CD4-positive, alpha-beta T cell (primary cell): ENCODE measurements around the gene ZNF521. TPM values are rescaled to one million over a fixed set of nuclear protein-coding genes. Genes with fewer than 3 reads are reported as not detected.

Experiments used
- ATAC-seq: fragments of 200-7000 bp; cut with Tn5 transposase; one replicate; pipeline ENCODE4 v1.10.0; 2022; ENCODE audit warnings: mild to moderate bottlenecking; ENCODE audit not compliant: poor library complexity
- CTCF ChIA-PET: fragments of 350-600 bp; sonication (Branson Sonifier 250); formaldehyde crosslinking; loops from one replicate; lab custom pipeline; 2021; ENCODE audit warnings: antibody characterized with exemption, inconsistent platforms; lab: Charles Lee
- POLR2A ChIA-PET: fragments of 350-600 bp; sonication (Branson Sonifier 250); formaldehyde crosslinking; loops from one replicate; lab custom pipeline; 2021; ENCODE audit warnings: antibody characterized with exemption, inconsistent platforms; lab: Charles Lee
- DNase-seq, 14 experiments: peaks; one replicate each; pipeline ENCODE4 v3.0.0-alpha.2; 2013 to 2020; ENCODE audit warnings: mixed read lengths in 2 of 14
- H3K27ac ChIP-seq, 2 donors: one replicate each; pipeline versions ENCODE4 v1.5.1 to v1.7.0; 2013; ENCODE audit warnings: low read length in 2 of 2, low read depth in 1 of 2, mild to moderate bottlenecking in 1 of 2
- H3K27me3 ChIP-seq, 2 experiments: 1 replicate in 1 of 2; 2 replicates in 1 of 2; pipeline versions ENCODE4 v1.6.1 to v1.7.0; 2013; ENCODE audit warnings: low read length in 2 of 2, control low read depth in 1 of 2, mild to moderate bottlenecking in 1 of 2, moderate library complexity in 1 of 2; ENCODE audit not compliant: insufficient read depth in 2 of 2, control insufficient read depth in 1 of 2
- H3K36me3 ChIP-seq: one replicate; pipeline ENCODE4 v1.6.1; 2013; ENCODE audit warnings: low read length, control low read depth; ENCODE audit not compliant: insufficient read depth
- H3K4me1 ChIP-seq: one replicate; pipeline ENCODE4 v1.6.1; 2013; ENCODE audit warnings: low read length, control low read depth; ENCODE audit not compliant: insufficient read depth
- H3K4me3 ChIP-seq: one replicate; pipeline ENCODE4 v1.5.1; 2013; ENCODE audit warnings: mild to moderate bottlenecking, low read length, moderate library complexity
- H3K9me3 ChIP-seq, 2 experiments: 1 replicate in 1 of 2; 2 replicates in 1 of 2; pipeline versions ENCODE4 v1.6.1 to v1.7.0; 2013; ENCODE audit warnings: low read length in 2 of 2, mild to moderate bottlenecking in 2 of 2, control low read depth in 1 of 2, moderate library complexity in 1 of 2; ENCODE audit not compliant: control insufficient read depth in 1 of 2, insufficient read depth in 1 of 2
- H3K27ac Mint-ChIP-seq: one replicate; pipeline ENCODE4 v1.8.0; 2020; ENCODE audit warnings: mixed read lengths
- H3K27me3 Mint-ChIP-seq: one replicate; pipeline ENCODE4 v1.8.0; 2021; ENCODE audit warnings: mixed read lengths
- H3K36me3 Mint-ChIP-seq: one replicate; pipeline ENCODE4 v1.8.0; 2021; ENCODE audit warnings: low read depth, mixed read lengths
- H3K4me1 Mint-ChIP-seq: one replicate; pipeline ENCODE4 v1.8.0; 2021; ENCODE audit warnings: low read depth, mixed read lengths
- H3K4me3 Mint-ChIP-seq: one replicate; pipeline ENCODE4 v1.8.0; 2020; ENCODE audit warnings: mild to moderate bottlenecking, mixed read lengths
- H3K9me3 Mint-ChIP-seq: one replicate; pipeline ENCODE4 v1.8.0; 2020; ENCODE audit warnings: mixed read lengths
- intact Hi-C, 2 experiments: fragments of 100-400 bp; cut with DNase I in 1 of 2; cut with micrococcal nuclease in 1 of 2; formaldehyde crosslinking; loops; one replicate each; pipeline versions ENCODE4 v1.15.1 to v1.9.0; 2023 to 2025; cut with DNase I, micrococcal nuclease
- total RNA-seq, 174 experiments: library from RNA in 2 of 174; stranded (reverse) in 2 of 174; gene quantifications; one replicate each; pipeline ENCODE4 v1.2.3 and lab custom pipeline; 2021 to 2026
- TF ChIP-seq, protein P1 (sequence below): fragments of 200-600 bp; IDR thresholded peaks from one replicate; pipeline ENCODE4 v1.8.0; 2022; ENCODE audit warnings: antibody characterized with exemption, mild to moderate bottlenecking

Gene ZNF521
- total RNA-seq, 2 experiments from 2014 or later: not detected

- Mint-ChIP-seq H3K9me3 (no peaks in the 10 kb centered on the region), H3K4me1 (no peaks in the 10 kb centered on the region), H3K36me3 (no peaks in the 10 kb centered on the region), H3K4me3 (no peak overlapping the region), H3K27me3 (peaks cover 8% of the 10 kb centered on the region), H3K27ac (no peak overlapping the region)
- ATAC-seq (no peak), DNase-seq (no peak)
- Histone ChIP-seq H3K36me3 (no peaks in the 10 kb centered on the region), H3K27me3 (no peaks in the 10 kb centered on the region), H3K4me1 (no peaks in the 10 kb centered on the region), H3K27ac (no peak overlapping the region), H3K4me3 (no peak overlapping the region), H3K9me3 (no peaks in the 10 kb centered on the region)
- intact Hi-C loops: no loop called here
- TF ChIP-seq, protein P1, sequence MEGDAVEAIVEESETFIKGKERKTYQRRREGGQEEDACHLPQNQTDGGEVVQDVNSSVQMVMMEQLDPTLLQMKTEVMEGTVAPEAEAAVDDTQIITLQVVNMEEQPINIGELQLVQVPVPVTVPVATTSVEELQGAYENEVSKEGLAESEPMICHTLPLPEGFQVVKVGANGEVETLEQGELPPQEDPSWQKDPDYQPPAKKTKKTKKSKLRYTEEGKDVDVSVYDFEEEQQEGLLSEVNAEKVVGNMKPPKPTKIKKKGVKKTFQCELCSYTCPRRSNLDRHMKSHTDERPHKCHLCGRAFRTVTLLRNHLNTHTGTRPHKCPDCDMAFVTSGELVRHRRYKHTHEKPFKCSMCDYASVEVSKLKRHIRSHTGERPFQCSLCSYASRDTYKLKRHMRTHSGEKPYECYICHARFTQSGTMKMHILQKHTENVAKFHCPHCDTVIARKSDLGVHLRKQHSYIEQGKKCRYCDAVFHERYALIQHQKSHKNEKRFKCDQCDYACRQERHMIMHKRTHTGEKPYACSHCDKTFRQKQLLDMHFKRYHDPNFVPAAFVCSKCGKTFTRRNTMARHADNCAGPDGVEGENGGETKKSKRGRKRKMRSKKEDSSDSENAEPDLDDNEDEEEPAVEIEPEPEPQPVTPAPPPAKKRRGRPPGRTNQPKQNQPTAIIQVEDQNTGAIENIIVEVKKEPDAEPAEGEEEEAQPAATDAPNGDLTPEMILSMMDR: no peak
- ChIA-PET POLR2A (no interaction called here), CTCF (no interaction called here)
Measured at GRCh38 chr18:25174324-25174723, 177.6 kb downstream of the ZNF521 start.

DNA sequence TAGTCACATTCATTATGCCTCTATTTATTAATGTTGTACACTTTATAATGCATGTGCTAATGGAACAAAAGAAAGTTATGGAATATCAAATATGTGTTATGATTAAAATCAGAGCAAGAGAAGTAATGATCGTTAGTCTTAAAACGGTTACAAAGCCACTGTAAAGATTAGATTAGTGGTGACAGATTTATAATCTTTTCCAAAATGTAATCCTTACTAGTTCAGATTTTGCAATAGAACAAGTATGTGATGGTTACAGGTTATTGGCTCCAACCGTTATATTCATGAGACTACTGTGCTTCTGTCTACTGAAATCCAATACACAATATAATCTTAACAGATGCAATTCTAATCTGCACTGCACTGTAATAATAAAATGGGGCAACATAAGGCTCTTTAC lies 180.6 kb downstream of the ZNF521 start:
- DNase-seq: no peak
- H3K9me3 Mint-ChIP-seq: no peaks in the 10 kb centered on the region
- H3K4me3 ChIP-seq: no peak overlapping the region
- H3K27me3 Mint-ChIP-seq: no peaks in the 10 kb centered on the region
- ChIA-PET CTCF (no interaction called here), POLR2A (no interaction called here)
- intact Hi-C loops: no loop called here
- no peak overlapping the region for H3K27ac ChIP-seq
- H3K4me1 Mint-ChIP-seq: no peaks in the 10 kb centered on the region
- H3K27me3 ChIP-seq: no peaks in the 10 kb centered on the region
- no peaks in the 10 kb centered on the region for H3K4me1 ChIP-seq
- H3K27ac Mint-ChIP-seq: no peak overlapping the region
- H3K9me3 ChIP-seq: no peaks in the 10 kb centered on the region
- TF ChIP-seq, protein P1: no peak
- H3K36me3 ChIP-seq: no peaks in the 10 kb centered on the region
- no peak for ATAC-seq
- H3K36me3 Mint-ChIP-seq: no peaks in the 10 kb centered on the region
- H3K4me3 Mint-ChIP-seq: no peak overlapping the region

GRCh38 chr18:25170402-25170801 lies 181.6 kb downstream of the ZNF521 start:
- Mint-ChIP-seq H3K27me3 (no peaks in the 10 kb centered on the region), H3K27ac (no peak overlapping the region), H3K4me1 (peaks cover 3% of the 10 kb centered on the region), H3K36me3 (no peaks in the 10 kb centered on the region), H3K9me3 (no peaks in the 10 kb centered on the region), H3K4me3 (no peak overlapping the region)
- intact Hi-C loops: no loop called here
- Histone ChIP-seq H3K36me3 (no peaks in the 10 kb centered on the region), H3K27me3 (no peaks in the 10 kb centered on the region), H3K4me1 (no peaks in the 10 kb centered on the region), H3K4me3 (no peak overlapping the region), H3K27ac (no peak overlapping the region), H3K9me3 (no peaks in the 10 kb centered on the region)
- CTCF ChIA-PET: no interaction called here
- TF ChIP-seq, protein P1: no peak
- ATAC-seq (no peak), DNase-seq (no peak)
- POLR2A ChIA-PET: no interaction called here
